ENCODE measurements around the gene ZNF324B.
"Not testable (repeated sequence)": the region's sequence is repeated elsewhere in the genome, so short reads cannot be mapped to it uniquely, and the experiment has no call there.

ZNF324B gene

DNA sequence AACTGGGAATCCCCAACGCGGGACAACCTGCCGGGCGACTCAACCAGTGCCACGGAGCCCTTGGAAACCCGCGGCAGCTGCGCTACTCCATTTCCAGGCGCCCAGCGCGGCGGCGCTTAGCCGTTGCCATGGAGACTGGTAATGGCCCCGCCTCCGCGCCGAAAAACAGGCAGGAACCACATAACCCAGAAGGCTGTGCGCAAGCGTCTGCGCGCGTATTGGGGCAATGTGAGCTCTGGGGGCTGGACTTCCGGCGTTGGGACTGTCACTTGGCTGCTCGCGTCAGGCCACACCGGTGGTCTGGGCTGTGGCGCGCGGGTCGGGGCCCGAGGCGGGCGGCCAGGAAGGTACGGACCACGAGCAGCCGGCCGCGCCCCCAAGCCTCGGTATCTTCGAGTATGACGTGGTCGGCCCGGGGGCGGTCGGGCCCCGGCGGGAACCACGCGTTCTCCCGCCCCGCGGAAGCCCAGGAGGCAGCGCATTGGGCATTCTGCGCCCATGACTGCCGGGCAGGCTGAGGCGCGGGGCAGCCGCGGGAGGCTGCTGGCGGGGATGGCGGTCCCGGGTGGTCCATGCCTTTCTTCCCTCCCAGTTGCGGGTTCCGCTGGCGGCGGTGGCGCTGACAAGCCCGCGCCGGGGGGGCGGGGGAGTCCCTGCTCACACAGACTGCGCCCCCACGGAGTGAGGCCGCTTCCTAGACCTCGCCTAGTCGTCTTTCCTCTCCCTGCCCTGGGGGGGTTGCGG, at the start of gene ZNF324B:
TSS of gene ZNF324B (plus strand) at position 265 of the 744 bp plus-strand sequence. CDS start 2,080 bp downstream, outside the sequence.
- H3K36me3 ChIP-seq (ENCODE audit: insufficient read depth, insufficient read length, low read length) = peaks cover 14% of the 10 kb centered on the region
- H3K9me3 ChIP-seq (ENCODE audit: insufficient read depth, low read length) = peaks cover 30% of the 10 kb centered on the region
- peak; percentile 91 for DNase-seq (ENCODE audit: low read depth, low spot score)
- TF ChIP-seq YY1 (IDR thresholded peaks at IDR 0.05; ENCODE audit: insufficient read depth, insufficient read length) = no peak
- TF ChIP-seq SUZ12 (IDR thresholded peaks at IDR 0.05; ENCODE audit: extremely low read depth, insufficient read depth, insufficient read length) = no peak
- TF ChIP-seq ZNF274 (IDR thresholded peaks at IDR 0.05; ENCODE audit: low read depth, low read length) = no peak
- H3K27me3 ChIP-seq (ENCODE audit: insufficient read depth, insufficient read length) = peaks cover 37% of the 10 kb centered on the region
- peak within 1 kb of the TSS; percentile 82 for H3K9ac ChIP-seq (ENCODE audit: insufficient read length, low read depth)
- H3K4me3 ChIP-seq (ENCODE audit: insufficient read length, low read depth) = peak within 1 kb of the TSS; percentile 70
- H3K4me1 ChIP-seq (ENCODE audit: insufficient read depth, insufficient read length) = no peaks in the 10 kb centered on the region

DNA sequence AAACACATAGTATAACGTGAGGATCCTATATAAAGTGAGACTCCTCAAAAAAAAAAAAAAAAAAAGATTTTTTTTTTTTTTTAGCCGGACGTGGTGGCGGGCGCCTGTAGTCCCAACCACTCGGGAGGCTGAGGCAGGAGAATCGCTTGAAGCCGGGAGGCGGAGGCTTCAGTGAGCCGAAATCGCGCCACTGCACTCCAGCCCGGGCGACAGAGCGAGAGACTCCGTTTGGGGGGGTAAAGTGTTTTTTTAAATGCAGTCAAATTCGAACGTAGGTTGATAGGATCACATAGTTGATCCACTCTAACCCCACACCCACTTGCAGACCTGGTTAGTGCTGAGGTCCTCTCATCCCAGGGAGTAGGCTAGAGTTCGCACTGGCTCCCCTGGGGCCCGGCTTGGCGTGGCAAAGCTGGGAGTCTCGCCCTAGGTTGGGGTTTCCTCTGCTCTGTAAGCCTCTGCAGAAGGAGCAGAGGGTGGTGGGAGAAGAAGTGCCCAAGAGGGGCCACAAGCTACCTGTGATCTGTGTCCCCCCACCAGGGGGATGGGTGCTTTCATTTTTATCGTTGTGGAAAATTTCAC, 49.5 kb upstream of the ZNF324B start:
- Histone ChIP-seq H3K36me3 (ENCODE audit: insufficient read depth, insufficient read length, low read length) (peaks cover 7% of the 10 kb centered on the region), H3K9ac (ENCODE audit: insufficient read length, low read depth) (peak overlapping the region; percentile 95), H3K4me1 (ENCODE audit: insufficient read depth, insufficient read length) (peaks cover 9% of the 10 kb centered on the region), H3K4me3 (ENCODE audit: insufficient read length, low read depth) (peak overlapping the region; percentile 64), H3K27me3 (ENCODE audit: insufficient read depth, insufficient read length) (no peaks in the 10 kb centered on the region), H3K9me3 (ENCODE audit: insufficient read depth, low read length) (no peaks in the 10 kb centered on the region)
- TF ChIP-seq YY1 (IDR thresholded peaks at IDR 0.05; ENCODE audit: insufficient read depth, insufficient read length) (no peak), SUZ12 (IDR thresholded peaks at IDR 0.05; ENCODE audit: extremely low read depth, insufficient read depth, insufficient read length) (no peak), ZNF274 (IDR thresholded peaks at IDR 0.05; ENCODE audit: low read depth, low read length) (no peak)
- DNase-seq (ENCODE audit: low read depth, low spot score) = no peak

DNA sequence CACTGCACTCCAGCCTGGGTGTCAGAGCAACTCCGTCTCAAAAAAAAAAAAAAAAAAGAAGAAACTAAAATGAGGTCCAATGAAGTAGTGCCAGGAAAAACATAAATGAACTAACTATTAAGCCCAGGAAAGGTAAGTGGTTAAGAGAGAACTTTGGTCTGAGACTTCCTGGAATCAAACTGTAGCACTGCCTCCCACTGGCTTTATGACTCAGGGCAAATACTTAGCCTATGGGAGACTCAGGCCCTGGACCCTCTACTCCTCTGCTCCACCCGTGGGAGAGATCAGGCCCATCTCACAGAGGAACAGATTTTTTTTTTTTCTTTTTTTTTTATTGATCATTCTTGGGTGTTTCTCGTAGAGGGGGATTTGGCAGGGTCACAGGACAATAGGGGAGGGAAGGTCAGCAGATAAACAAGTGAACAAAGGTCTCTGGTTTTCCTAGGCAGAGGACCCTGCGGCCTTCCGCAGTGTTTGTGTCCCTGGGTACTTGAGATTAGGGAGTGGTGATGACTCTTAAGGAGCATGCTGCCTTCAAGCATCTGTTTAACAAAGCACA, 47.4 kb upstream of the ZNF324B start:
- H3K36me3 ChIP-seq (ENCODE audit: insufficient read depth, insufficient read length, low read length); DNase-seq (ENCODE audit: low read depth, low spot score); H3K9me3 ChIP-seq (ENCODE audit: insufficient read depth, low read length); H3K4me1 ChIP-seq (ENCODE audit: insufficient read depth, insufficient read length); H3K9ac ChIP-seq (ENCODE audit: insufficient read length, low read depth); H3K27me3 ChIP-seq (ENCODE audit: insufficient read depth, insufficient read length); H3K4me3 ChIP-seq (ENCODE audit: insufficient read length, low read depth): not testable (repeated sequence)

DNA sequence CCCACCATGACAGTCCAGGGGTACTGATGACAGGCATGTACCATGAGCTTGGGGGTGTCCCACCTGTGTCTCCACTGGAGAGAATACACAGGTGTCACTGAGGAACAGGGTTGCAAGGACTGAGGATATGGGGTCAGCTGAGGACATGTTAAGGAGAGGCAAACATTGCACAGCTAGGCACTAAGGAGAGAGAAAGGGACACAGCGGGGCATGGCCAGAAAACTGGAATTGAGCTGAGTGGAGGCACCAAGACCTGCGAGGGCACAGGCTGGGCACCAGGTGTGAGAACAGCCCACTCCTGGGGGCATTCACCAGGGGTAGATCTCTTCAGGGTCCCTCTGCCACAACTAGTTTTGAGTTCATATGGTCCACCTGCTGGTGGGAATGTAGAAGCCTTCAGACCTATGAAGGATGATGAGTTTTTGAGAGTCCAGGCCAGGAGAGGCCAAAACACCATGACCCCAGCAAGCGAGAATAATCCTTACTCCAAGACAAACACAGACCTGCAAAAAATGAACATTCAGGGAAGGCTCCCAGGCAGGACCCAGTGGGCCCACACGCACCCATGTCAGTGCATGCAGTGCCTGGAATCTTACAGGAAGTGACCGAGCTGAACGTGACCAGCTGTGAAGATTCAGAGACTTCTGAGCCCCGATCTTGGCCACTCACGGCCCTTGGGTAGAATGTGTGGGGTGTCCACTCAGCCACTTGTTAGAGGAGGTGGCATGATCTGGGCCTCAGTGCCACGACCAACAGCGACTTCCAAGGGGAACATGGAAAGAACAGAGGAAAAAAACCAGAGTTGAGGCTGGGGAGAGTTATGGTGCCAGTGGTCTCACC, 44.4 kb upstream of the ZNF324B start:
- H3K9me3 ChIP-seq (ENCODE audit: insufficient read depth, low read length) = no peaks in the 10 kb centered on the region
- DNase-seq (ENCODE audit: low read depth, low spot score) = no peak
- TF ChIP-seq ZNF274 (IDR thresholded peaks at IDR 0.05; ENCODE audit: low read depth, low read length) (no peak), YY1 (IDR thresholded peaks at IDR 0.05; ENCODE audit: insufficient read depth, insufficient read length) (no peak)
- peaks cover 2% of the 10 kb centered on the region for H3K4me1 ChIP-seq (ENCODE audit: insufficient read depth, insufficient read length)
- no peaks in the 10 kb centered on the region for H3K27me3 ChIP-seq (ENCODE audit: insufficient read depth, insufficient read length)
- H3K4me3 ChIP-seq (ENCODE audit: insufficient read length, low read depth) = peak overlapping the region; percentile 96
- peaks cover 4% of the 10 kb centered on the region for H3K36me3 ChIP-seq (ENCODE audit: insufficient read depth, insufficient read length, low read length)
- H3K9ac ChIP-seq (ENCODE audit: insufficient read length, low read depth) = peak overlapping the region; percentile 92

DNA sequence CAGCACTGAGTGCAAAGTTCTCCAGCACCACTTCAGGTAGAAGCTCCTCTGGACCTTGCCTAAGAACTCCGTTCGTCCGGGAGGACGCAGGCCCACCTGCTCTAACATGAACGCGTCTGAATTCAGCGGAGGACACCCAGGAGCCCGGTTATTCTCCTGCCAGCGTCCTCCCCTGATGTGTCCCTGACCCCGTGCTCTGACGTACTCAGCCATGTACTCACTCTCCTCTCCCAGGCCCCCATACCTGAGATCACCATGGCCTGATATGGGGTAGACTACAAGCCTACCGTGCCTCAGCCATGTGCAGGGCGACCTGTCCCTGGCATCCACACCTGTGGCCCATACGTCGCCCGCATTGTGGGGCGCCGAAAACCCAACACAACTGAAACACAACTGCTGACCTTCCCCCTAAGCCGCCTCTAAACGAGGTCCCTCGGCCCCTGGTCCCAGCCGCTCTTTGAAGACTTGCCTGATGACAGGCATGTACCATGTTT, 43.7 kb upstream of the ZNF324B start:
- Histone ChIP-seq H3K4me1 (ENCODE audit: insufficient read depth, insufficient read length) (peaks cover 2% of the 10 kb centered on the region), H3K4me3 (ENCODE audit: insufficient read length, low read depth) (peak overlapping the region; percentile 96), H3K9ac (ENCODE audit: insufficient read length, low read depth) (peak overlapping the region; percentile 92), H3K9me3 (ENCODE audit: insufficient read depth, low read length) (no peaks in the 10 kb centered on the region), H3K36me3 (ENCODE audit: insufficient read depth, insufficient read length, low read length) (peaks cover 4% of the 10 kb centered on the region), H3K27me3 (ENCODE audit: insufficient read depth, insufficient read length) (no peaks in the 10 kb centered on the region)
- DNase-seq (ENCODE audit: low read depth, low spot score) = no peak
- TF ChIP-seq YY1 (IDR thresholded peaks at IDR 0.05; ENCODE audit: insufficient read depth, insufficient read length) (no peak), SUZ12 (IDR thresholded peaks at IDR 0.05; ENCODE audit: extremely low read depth, insufficient read depth, insufficient read length) (no peak), ZNF274 (IDR thresholded peaks at IDR 0.05; ENCODE audit: low read depth, low read length) (no peak)

DNA sequence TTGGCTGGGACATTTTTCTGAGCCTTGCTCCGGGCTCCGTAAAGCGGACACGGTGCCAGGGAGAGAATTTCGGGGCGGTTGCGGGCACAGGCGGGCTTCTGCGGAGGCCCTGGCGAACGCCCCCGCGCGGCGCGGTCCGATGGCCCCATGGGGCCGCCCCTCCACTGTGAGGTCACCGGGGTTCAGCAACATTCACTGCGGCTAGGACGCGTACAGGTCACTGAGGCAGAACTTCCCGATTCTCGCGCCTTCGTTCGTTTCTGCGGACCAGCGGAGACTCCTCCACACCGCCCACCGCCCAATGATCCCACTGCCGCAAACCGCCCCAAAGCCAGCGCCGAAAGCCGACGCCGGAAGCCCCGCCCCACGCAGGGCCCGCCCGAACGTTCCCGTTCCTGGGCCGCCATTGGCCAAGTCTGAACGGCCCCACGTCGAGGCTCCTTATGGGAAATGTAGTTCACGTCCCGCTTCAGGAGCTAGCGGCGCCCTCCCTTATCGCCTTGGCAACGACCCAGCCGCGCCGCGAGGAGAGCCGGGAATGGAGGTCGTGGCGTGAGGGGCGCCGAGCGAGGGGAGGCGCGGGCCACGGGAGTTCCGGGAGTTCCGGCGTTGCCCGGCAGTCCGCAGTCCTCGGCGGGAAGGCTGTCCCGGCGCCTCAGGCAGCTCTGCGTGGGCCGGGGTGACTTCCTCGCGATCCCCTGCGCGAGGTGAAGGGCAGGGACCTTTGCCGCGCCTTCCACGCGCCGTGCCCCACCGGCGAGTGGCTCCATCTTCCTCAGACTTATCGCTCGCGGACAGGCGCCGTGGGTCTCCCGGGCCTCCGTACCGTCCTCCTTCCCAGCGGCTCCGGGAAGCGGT, 43.0 kb upstream of the ZNF324B start, which contains the start of gene ZNF584:
TSS of gene ZNF584 (plus strand) at position 498 of the 858 bp plus-strand sequence. CDS start 499 bp downstream, outside the sequence.
- peaks cover 4% of the 10 kb centered on the region for H3K36me3 ChIP-seq (ENCODE audit: insufficient read depth, insufficient read length, low read length)
- peak within 1 kb of the TSS; percentile 96 for H3K4me3 ChIP-seq (ENCODE audit: insufficient read length, low read depth)
- no peak for TF ChIP-seq SUZ12 (IDR thresholded peaks at IDR 0.05; ENCODE audit: extremely low read depth, insufficient read depth, insufficient read length)
- no peak for TF ChIP-seq ZNF274 (IDR thresholded peaks at IDR 0.05; ENCODE audit: low read depth, low read length)
- TF ChIP-seq YY1 (IDR thresholded peaks at IDR 0.05; ENCODE audit: insufficient read depth, insufficient read length) = no peak
- peak; percentile 81 for DNase-seq (ENCODE audit: low read depth, low spot score)
- H3K9me3 ChIP-seq (ENCODE audit: insufficient read depth, low read length) = no peaks in the 10 kb centered on the region
- H3K27me3 ChIP-seq (ENCODE audit: insufficient read depth, insufficient read length) = no peaks in the 10 kb centered on the region
- H3K4me1 ChIP-seq (ENCODE audit: insufficient read depth, insufficient read length) = peaks cover 2% of the 10 kb centered on the region
- H3K9ac ChIP-seq (ENCODE audit: insufficient read length, low read depth) = peak within 1 kb of the TSS; percentile 92
